ENCODE data around the gene WLS. TPM values are rescaled to one million over a fixed set of nuclear protein-coding genes. Genes with fewer than 3 reads are reported as not detected.

WLS gene
- total RNA-seq, 1 donor from 2014 or later: 55.0 TPM

DNA sequence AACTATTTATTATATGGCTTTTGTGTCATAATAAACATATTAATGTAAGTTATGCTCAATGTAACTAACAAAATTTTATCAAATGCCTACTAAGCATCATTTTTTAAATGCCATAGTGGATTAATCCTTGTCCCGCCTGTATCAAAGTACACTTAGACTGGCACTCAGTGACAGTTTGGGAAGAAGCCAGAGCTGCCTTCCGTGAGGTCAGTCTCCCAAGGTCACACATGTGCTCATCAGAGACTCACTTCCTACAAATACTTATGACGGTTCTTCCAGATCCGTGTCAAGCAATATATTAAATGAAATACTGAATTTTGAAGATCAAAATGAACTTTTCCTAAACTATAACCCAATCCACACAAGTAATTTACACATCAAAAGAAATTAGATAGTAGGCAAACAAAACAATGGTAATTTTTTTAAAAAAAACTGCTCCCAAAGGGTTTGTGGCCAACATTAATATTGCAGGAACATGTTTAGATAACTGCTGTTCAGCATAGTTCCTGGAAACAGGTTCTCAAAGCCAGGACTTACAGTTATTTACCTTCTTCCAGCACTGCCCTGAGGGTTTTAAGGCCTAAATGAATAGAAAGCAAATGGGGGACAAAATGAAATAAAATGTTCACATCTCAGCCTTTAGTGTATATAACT lies 27.2 kb downstream of the WLS start:
- TF ChIP-seq, protein P1, sequence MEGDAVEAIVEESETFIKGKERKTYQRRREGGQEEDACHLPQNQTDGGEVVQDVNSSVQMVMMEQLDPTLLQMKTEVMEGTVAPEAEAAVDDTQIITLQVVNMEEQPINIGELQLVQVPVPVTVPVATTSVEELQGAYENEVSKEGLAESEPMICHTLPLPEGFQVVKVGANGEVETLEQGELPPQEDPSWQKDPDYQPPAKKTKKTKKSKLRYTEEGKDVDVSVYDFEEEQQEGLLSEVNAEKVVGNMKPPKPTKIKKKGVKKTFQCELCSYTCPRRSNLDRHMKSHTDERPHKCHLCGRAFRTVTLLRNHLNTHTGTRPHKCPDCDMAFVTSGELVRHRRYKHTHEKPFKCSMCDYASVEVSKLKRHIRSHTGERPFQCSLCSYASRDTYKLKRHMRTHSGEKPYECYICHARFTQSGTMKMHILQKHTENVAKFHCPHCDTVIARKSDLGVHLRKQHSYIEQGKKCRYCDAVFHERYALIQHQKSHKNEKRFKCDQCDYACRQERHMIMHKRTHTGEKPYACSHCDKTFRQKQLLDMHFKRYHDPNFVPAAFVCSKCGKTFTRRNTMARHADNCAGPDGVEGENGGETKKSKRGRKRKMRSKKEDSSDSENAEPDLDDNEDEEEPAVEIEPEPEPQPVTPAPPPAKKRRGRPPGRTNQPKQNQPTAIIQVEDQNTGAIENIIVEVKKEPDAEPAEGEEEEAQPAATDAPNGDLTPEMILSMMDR (IDR thresholded peaks at IDR 0.05; ENCODE audit: insufficient read depth, low read length, poor library complexity, severe bottlenecking): peak; percentile 4
- Histone ChIP-seq H3K4me3 (ENCODE audit: low read depth, low read length) (no peak overlapping the region), H3K27me3 (ENCODE audit: control insufficient read depth, insufficient read depth, low read length) (no peaks in the 10 kb centered on the region), H3K36me3 (ENCODE audit: control insufficient read depth, insufficient read depth, low read length) (no peaks in the 10 kb centered on the region)
- DNase-seq (ENCODE audit: low read depth): no peak

DNA sequence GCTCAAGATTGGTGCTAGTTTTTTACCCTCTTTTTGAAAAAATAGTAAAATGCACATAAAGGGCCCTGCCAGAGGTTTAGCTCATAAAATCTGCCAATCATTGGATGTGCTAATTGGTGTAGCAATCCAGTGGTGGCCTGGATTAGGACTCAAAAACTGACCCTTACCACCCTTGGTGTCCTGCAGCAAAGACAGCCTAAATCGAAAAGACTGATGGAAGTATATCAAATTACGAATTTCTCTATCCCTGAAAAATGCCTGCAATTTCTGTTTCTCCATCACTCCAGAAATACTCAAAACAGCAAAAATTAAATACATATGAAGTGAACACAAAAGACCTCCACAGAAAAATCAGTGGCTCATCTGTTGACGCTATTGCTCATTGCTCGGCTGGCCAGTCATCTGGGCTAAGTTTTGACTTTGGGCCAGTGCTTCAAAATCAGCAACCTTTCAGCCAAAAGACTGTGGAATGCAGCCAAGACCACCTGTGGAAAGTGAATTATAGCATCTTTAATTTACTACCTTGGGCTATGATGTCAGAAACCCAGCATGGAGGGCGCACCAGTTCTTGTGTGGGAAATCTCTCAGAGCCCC lies 30.0 kb downstream of the WLS start:
- TF ChIP-seq, protein P1 (IDR thresholded peaks at IDR 0.05; ENCODE audit: insufficient read depth, low read length, poor library complexity, severe bottlenecking): no peak
- Histone ChIP-seq H3K27me3 (ENCODE audit: control insufficient read depth, insufficient read depth, low read length) (no peaks in the 10 kb centered on the region), H3K36me3 (ENCODE audit: control insufficient read depth, insufficient read depth, low read length) (no peaks in the 10 kb centered on the region), H3K4me3 (ENCODE audit: low read depth, low read length) (no peak overlapping the region)
- no peak for DNase-seq (ENCODE audit: low read depth)

DNA sequence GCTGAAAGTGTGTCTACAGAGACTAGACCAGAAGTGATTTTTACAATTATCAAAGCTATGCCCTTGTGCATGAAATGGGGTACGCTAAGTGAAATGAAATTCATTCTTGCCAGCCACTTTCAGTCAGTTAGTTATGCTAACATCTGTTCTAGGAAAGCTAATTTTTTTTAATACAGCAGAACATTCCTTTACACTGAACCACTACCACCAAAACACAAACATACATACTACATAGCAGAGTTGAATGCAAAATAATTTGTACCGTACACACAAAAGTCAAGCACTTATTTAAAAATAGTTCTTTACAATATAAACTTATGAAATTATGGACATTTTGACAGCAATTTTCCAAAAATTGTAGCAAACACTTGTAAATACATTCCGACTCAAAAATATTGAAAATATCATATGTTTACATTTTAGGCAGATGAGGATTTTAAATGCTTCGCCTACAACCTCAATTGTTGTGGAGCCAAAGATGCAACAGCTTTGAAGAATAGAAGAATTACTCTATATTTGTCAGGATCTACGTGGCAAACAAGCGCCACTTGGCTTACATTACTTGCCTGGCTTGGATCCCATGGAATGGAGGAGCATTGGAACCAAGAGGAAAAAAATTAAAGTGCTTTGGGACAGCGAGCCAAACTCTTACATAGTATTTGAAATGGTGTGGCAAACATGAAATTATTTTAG lies 30.6 kb downstream of the WLS start:
- TF ChIP-seq, protein P1 (IDR thresholded peaks at IDR 0.05; ENCODE audit: insufficient read depth, low read length, poor library complexity, severe bottlenecking): no peak
- no peaks in the 10 kb centered on the region for H3K27me3 ChIP-seq (ENCODE audit: control insufficient read depth, insufficient read depth, low read length)
- no peak for DNase-seq (ENCODE audit: low read depth)
- no peaks in the 10 kb centered on the region for H3K36me3 ChIP-seq (ENCODE audit: control insufficient read depth, insufficient read depth, low read length)
- no peak overlapping the region for H3K4me3 ChIP-seq (ENCODE audit: low read depth, low read length)

DNA sequence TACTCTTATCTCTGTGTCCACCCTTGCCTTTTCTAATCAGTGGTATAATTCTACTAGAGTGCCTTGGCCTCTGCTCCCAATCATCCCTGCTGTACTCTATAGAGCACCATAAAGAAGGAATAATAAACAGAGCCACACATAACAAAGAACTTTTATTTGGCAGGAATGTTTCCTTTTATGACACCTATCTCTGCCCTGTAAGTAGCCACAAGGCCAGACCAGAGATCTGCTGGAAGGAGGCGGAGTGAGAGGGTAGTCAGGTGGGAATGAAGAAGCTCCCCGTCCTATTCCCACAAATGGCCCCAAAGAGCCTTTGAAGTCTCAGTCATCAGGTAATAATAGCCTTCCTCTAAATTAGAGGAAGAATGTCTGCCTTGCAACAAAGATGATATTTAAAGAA lies 32.7 kb downstream of the WLS start:
- H3K27me3 ChIP-seq (ENCODE audit: control insufficient read depth, insufficient read depth, low read length): no peaks in the 10 kb centered on the region
- no peak for DNase-seq (ENCODE audit: low read depth)
- TF ChIP-seq, protein P1 (IDR thresholded peaks at IDR 0.05; ENCODE audit: insufficient read depth, low read length, poor library complexity, severe bottlenecking): no peak
- H3K4me3 ChIP-seq (ENCODE audit: low read depth, low read length): no peak overlapping the region
- H3K36me3 ChIP-seq (ENCODE audit: control insufficient read depth, insufficient read depth, low read length): no peaks in the 10 kb centered on the region

DNA sequence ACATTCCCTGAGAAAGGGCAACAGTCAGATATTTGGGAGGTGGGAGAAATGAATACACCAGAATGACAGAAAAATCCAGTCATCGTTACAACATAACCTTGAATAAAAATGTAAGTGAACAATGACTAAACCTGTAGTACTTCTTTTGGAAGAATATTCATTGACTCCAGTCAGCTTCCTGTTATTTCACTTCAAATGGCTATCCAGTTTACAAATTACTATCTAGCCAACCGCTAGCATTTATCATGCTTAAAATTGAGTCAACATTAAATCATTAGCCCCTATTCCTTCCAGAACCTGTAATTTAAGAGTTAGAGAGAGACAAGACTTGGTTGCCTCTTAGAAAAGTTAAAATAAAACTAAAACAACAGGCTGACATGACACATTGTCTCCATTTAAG lies 33.6 kb downstream of the WLS start:
- no peak overlapping the region for H3K4me3 ChIP-seq (ENCODE audit: low read depth, low read length)
- DNase-seq (ENCODE audit: low read depth): no peak
- TF ChIP-seq, protein P1 (IDR thresholded peaks at IDR 0.05; ENCODE audit: insufficient read depth, low read length, poor library complexity, severe bottlenecking): no peak
- no peaks in the 10 kb centered on the region for H3K27me3 ChIP-seq (ENCODE audit: control insufficient read depth, insufficient read depth, low read length)
- H3K36me3 ChIP-seq (ENCODE audit: control insufficient read depth, insufficient read depth, low read length): peaks cover 1% of the 10 kb centered on the region
